NCI-H146 (cell line): ENCODE results near the gene CRTAC1.

Source experiments
- DNase-seq: peaks from one replicate; lab custom pipeline; 2025; lab: John Stamatoyannopoulos, UW

Gene CRTAC1

GRCh38 chr10:98030093-98030821 is at the start of gene CRTAC1:
TSS of gene CRTAC1 (minus strand) at chr10:98030621. CDS start at chr10:98030472, 149 bp downstream.
- peak; percentile 77 for DNase-seq

DNA sequence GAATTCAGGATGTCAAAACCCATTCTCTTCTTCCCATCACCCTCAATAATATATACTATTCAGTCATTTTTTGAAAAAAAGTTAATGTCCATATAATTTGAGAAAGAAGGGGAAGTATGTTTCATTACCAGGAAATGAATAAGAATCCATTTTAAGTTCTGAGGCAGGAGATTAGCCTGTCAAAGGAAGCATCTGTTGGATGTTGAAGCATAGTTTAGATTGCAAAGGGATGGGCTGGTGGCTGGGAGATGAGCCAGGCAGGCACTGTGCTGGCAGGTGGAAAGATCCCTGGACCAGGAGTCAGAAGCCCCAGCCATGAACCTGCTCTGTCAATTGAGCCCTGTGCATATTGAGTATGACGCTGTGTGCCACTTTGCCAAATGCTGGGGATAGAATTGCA is 48.4 kb upstream of the CRTAC1 start:
- no peak for DNase-seq

GRCh38 chr10:98077223-98077622 is 46.8 kb upstream of the CRTAC1 start:
- no peak for DNase-seq

GRCh38 chr10:98076086-98076485 is 45.7 kb upstream of the CRTAC1 start:
- no peak for DNase-seq

GRCh38 chr10:98074315-98074911 is 44.0 kb upstream of the CRTAC1 start:
- DNase-seq: no peak

DNA sequence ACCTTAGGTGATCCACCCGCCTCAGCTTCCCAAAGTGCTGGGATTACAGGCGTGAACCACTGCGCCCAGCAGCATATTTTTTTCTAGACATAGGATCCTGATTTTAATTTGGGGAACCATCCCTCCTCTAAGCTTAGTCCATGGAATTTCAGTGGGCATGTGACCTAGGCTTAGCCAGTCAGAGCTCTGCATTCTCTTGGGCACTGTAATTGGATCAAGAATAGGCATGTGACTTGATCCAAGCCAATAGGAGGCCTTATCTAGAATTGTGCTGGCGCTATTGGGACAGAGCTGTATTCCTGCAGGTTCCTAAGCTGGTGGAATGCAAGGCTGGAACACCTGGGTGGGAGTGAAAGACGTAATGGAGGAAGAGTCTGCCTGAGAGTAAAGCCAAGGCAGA is 36.7 kb upstream of the CRTAC1 start:
- DNase-seq: no peak

GRCh38 chr10:98063740-98064027 is 33.3 kb upstream of the CRTAC1 start:
- DNase-seq: no peak

DNA sequence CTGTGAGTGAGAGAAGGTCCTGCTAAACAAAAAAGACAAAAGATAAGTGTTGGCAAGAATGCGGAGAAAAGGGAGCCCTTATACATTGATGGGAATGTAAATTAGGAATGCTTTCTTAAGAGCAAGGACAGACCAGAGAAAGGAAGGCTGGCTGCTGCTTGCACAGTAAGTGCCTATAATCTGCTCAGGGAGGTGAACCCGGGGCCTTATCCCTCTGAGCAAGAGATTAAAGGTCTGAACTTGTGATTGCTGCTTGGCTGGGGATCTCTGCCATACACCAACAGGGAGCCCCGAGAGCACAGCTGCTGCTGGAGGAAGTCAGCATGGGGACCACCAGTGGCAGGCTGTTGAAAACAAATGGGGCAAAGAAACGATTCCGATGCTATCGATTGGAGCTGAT is 32.0 kb upstream of the CRTAC1 start:
- no peak for DNase-seq

- no peak for DNase-seq
Observed at GRCh38 chr10:98060079-98060478, 29.7 kb upstream of the CRTAC1 start.

- DNase-seq: no peak
Observed at GRCh38 chr10:98058295-98058694, 27.9 kb upstream of the CRTAC1 start.

GRCh38 chr10:98055841-98056516 is 25.6 kb upstream of the CRTAC1 start:
- DNase-seq: no peak

- no peak for DNase-seq
Observed at GRCh38 chr10:98047009-98047741, 16.8 kb upstream of the CRTAC1 start.

GRCh38 chr10:98045785-98046389 is 15.5 kb upstream of the CRTAC1 start:
- DNase-seq: peak; percentile 72

DNA sequence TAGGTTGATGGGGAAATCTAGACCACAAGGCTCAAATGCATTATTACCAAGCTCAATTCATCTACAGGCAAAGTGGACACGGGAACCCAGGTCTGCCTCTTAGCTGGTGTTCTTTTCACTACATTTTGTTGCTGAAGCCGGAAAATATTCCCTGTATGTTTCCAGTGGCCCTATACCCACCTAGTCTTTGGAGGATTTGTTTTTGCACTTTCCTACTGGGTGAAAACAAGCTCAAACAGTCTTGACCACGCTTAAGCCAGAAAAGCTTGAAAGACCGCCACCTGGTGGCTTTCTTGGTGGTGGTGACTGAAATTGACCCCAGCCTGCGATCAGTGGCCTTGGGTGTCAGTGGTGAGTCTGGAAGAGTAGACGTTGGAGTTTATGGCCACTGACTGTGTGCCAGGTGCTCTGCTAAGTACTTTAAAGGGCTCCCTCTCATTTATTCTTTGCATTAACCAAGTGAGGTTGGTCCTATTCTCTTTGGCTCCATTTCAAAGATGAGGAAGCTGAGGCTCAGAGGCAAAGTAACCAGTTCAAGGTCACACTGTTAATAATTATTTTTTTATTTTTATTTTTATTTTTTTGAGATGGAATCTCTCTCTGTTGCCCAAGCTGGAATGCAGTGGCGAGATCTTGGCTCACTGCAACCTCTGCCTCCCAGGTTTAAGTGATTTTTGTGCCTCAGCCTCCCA is 11.1 kb upstream of the CRTAC1 start:
- DNase-seq: peak; percentile 60

GRCh38 chr10:98039690-98040381 is 9.4 kb upstream of the CRTAC1 start:
- DNase-seq: no peak

GRCh38 chr10:98038288-98038687 is 7.9 kb upstream of the CRTAC1 start:
- DNase-seq: peak; percentile 82

GRCh38 chr10:98035599-98035998 is 5.2 kb upstream of the CRTAC1 start:
- DNase-seq: no peak

DNA sequence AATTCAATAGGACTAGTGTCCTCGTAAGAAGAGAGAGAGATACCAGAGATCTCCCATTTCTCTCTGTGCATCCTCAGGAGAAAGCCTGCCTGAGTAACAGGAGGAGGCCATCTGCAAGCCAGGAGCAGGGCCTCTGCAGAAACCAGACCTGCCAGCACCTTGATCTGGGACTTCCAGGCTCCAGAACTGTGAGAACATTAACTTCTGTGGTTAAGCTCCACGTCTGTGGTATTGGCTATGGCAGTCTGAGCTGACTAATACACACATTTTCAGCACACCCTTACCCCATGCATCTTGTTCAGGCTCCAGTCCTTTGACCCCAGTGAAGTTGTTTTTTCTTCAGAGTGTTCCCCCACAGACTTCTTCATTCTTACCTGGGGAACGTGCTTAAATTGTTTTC is 3.1 kb upstream of the CRTAC1 start:
- DNase-seq: no peak

GRCh38 chr10:98031440-98031839 is 1.0 kb upstream of the CRTAC1 start:
- no peak for DNase-seq

DNA sequence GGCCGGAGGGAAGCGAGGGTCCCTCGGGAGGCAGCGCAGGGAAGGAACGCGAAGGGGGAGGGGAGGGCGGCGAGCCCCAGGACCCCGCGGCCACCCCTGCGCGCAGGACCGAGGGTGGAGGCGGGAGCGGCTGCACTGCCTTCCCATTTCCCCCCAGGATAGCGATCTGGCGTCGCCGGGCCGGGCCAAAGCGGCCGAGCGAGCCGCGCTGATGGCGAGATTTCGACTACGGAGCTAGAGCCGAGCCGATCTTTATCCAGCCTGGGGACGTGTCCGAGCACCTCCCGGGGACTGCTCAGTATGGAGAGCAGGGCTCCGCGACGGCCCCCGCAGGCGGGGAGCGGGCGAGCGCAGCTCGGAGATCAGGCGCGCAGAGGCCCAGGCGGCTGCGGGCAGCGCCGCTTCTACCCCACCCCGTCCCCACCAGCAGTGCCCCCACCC is 590 bp upstream of the CRTAC1 start:
- DNase-seq: peak; percentile 14
